ENCODE measurements around the gene FARP2.

FARP2 gene

DNA sequence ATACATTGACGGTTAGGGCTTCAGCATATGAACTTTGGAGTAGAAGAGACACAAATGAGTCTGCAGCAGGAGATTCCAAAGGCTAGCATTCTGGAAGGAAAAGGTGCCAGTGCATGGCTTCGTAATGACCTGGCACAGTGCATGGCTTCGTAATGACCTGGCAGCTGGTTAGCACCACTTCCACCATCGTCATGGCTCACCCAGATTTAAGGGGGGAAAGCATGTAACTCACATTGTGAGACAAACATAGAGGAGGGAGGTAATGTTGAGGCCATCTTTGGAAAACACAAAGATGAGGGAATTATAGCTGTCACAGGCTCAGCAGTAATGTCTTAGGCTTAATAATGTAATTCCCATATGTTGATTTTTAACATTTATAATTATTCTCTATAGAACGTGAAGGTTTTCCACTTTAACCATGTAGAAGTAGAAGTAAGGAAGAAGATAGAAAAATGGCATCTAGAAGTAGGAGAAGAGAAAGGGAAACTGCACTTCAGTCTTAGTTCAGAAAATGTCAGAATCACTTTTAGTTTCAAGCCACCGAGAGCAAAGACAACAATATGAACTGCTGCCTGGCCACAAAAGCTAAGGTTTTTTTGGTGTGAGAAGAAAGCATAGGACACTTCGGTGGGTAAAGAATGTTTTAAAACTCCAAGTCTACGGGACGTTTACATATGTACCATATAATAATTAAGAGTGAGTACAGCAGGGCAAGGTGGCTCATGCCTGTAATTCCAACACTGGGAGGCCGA lies 159.1 kb downstream of the FARP2 start:
- Histone ChIP-seq H3K4me3 (ENCODE audit: low read length) (no peak overlapping the region), H3K9ac (ENCODE audit: low read length) (no peak overlapping the region; the same call in 1 of the 2 replicates), H3K27me3 (ENCODE audit: low read depth, low read length) (no peaks in the 10 kb centered on the region), H3K4me1 (ENCODE audit: low read length) (peaks cover 22% of the 10 kb centered on the region), H3K79me2 (ENCODE audit: low read length) (no peaks in the 10 kb centered on the region), H4K20me1 (ENCODE audit: insufficient read depth, low read length) (no peaks in the 10 kb centered on the region), H3K27ac (ENCODE audit: low read length) (peak overlapping the region; percentile 35; the same call in 1 of the 2 replicates), H2AFZ (ENCODE audit: low read depth, low read length) (peak overlapping the region; percentile 73), H3K9me3 (ENCODE audit: insufficient read depth, low read length) (no peaks in the 10 kb centered on the region), H3K36me3 (replicated peaks; ENCODE audit: low read depth, low read length) (no peaks in the 10 kb centered on the region), H3K4me2 (ENCODE audit: low read length) (peak overlapping the region; percentile 46)
- TF ChIP-seq, protein P1, sequence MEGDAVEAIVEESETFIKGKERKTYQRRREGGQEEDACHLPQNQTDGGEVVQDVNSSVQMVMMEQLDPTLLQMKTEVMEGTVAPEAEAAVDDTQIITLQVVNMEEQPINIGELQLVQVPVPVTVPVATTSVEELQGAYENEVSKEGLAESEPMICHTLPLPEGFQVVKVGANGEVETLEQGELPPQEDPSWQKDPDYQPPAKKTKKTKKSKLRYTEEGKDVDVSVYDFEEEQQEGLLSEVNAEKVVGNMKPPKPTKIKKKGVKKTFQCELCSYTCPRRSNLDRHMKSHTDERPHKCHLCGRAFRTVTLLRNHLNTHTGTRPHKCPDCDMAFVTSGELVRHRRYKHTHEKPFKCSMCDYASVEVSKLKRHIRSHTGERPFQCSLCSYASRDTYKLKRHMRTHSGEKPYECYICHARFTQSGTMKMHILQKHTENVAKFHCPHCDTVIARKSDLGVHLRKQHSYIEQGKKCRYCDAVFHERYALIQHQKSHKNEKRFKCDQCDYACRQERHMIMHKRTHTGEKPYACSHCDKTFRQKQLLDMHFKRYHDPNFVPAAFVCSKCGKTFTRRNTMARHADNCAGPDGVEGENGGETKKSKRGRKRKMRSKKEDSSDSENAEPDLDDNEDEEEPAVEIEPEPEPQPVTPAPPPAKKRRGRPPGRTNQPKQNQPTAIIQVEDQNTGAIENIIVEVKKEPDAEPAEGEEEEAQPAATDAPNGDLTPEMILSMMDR (IDR thresholded peaks at IDR 0.05; ENCODE audit: low read depth, low read length): no peak
- TF ChIP-seq EZH2phosphoT487 (IDR thresholded peaks at IDR 0.05; ENCODE audit: low read depth): no peak

DNA sequence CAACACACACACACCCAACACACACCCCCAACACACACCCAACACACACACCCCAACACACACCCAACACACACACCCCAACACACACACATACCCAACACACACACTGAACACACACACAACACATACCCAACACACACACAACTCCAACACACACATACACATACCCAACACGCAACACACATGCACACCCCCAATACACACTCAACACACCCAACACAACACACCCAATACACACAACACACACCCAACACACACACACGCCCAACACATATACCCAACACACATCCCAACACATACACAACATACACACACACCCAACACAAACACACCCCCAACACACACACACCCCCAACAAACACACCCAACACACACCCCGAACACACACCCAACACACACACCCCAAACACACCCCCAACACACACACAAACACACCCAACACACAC lies 160.5 kb downstream of the FARP2 start:
- peak overlapping the region; percentile 46 for H3K4me2 ChIP-seq (ENCODE audit: low read length)
- no peak for TF ChIP-seq EZH2phosphoT487 (IDR thresholded peaks at IDR 0.05; ENCODE audit: low read depth)
- TF ChIP-seq, protein P1 (IDR thresholded peaks at IDR 0.05; ENCODE audit: low read depth, low read length): no peak
- 0 out of 2 replicates have a peak overlapping the region, but pooled peaks have one; percentile 30 for H2AFZ ChIP-seq (ENCODE audit: low read depth, low read length)
- H3K9me3 ChIP-seq (ENCODE audit: insufficient read depth, low read length): no peaks in the 10 kb centered on the region
- H3K9ac ChIP-seq (ENCODE audit: low read length): no peak overlapping the region
- no peaks in the 10 kb centered on the region for H3K36me3 ChIP-seq (replicated peaks; ENCODE audit: low read depth, low read length)
- no peak overlapping the region for H3K27ac ChIP-seq (ENCODE audit: low read length)
- H3K27me3 ChIP-seq (ENCODE audit: low read depth, low read length): no peaks in the 10 kb centered on the region
- no peak overlapping the region for H3K4me3 ChIP-seq (ENCODE audit: low read length)
- no peaks in the 10 kb centered on the region for H4K20me1 ChIP-seq (ENCODE audit: insufficient read depth, low read length)
- peaks cover 16% of the 10 kb centered on the region for H3K4me1 ChIP-seq (ENCODE audit: low read length)
- H3K79me2 ChIP-seq (ENCODE audit: low read length): no peaks in the 10 kb centered on the region

DNA sequence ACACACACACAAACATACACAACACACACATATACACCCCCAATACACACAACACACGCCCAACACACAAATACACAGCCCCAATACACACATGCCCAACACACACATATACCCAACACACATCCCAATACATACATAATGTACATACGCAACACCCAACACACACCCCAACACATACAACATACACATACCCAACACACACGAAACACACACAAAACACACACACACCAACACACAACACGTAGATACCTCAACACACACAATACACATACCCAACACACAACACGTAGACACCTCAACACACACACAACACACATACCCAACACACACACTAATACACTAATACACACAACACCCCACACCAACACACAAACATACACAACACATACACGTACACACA lies 161.2 kb downstream of the FARP2 start:
- Histone ChIP-seq H4K20me1 (ENCODE audit: insufficient read depth, low read length) (no peaks in the 10 kb centered on the region), H3K9me3 (ENCODE audit: insufficient read depth, low read length) (no peaks in the 10 kb centered on the region), H3K36me3 (replicated peaks; ENCODE audit: low read depth, low read length) (no peaks in the 10 kb centered on the region), H2AFZ (ENCODE audit: low read depth, low read length) (no peak overlapping the region), H3K79me2 (ENCODE audit: low read length) (no peaks in the 10 kb centered on the region), H3K4me2 (ENCODE audit: low read length) (no peak overlapping the region), H3K4me3 (ENCODE audit: low read length) (no peak overlapping the region), H3K27me3 (ENCODE audit: low read depth, low read length) (no peaks in the 10 kb centered on the region), H3K9ac (ENCODE audit: low read length) (no peak overlapping the region), H3K27ac (ENCODE audit: low read length) (no peak overlapping the region), H3K4me1 (ENCODE audit: low read length) (peaks cover 12% of the 10 kb centered on the region; the same call in 1 of the 2 replicates)
- TF ChIP-seq, protein P1 (IDR thresholded peaks at IDR 0.05; ENCODE audit: low read depth, low read length): no peak
- TF ChIP-seq EZH2phosphoT487 (IDR thresholded peaks at IDR 0.05; ENCODE audit: low read depth): no peak

DNA sequence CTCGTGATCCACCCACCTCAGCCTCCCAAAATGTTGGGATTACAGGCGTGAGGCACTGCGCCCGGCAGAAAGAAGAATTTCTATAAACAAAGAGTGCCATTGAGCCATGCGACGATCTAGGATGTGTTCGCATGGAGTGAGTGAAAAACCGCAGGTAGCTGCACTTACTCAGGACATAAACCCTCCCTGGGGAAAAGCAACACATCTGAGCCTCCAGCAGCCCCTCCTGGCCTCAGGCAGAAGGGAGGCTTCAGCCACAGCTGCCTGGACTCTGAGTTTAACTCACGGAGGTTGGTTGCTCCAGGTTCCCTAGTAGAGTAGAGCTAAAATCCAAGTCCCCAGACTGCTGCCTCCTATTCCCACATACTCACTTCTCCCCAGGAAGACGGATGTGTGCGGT lies 163.6 kb downstream of the FARP2 start:
- Histone ChIP-seq H3K4me1 (ENCODE audit: low read length) (peaks cover 12% of the 10 kb centered on the region; the same call in 1 of the 2 replicates), H3K4me3 (ENCODE audit: low read length) (no peak overlapping the region), H3K27ac (ENCODE audit: low read length) (no peak overlapping the region), H3K36me3 (replicated peaks; ENCODE audit: low read depth, low read length) (no peaks in the 10 kb centered on the region), H3K9me3 (ENCODE audit: insufficient read depth, low read length) (no peaks in the 10 kb centered on the region), H4K20me1 (ENCODE audit: insufficient read depth, low read length) (no peaks in the 10 kb centered on the region), H3K27me3 (ENCODE audit: low read depth, low read length) (no peaks in the 10 kb centered on the region), H3K79me2 (ENCODE audit: low read length) (no peaks in the 10 kb centered on the region), H3K9ac (ENCODE audit: low read length) (no peak overlapping the region), H3K4me2 (ENCODE audit: low read length) (no peak overlapping the region), H2AFZ (ENCODE audit: low read depth, low read length) (no peak overlapping the region)
- TF ChIP-seq, protein P1 (IDR thresholded peaks at IDR 0.05; ENCODE audit: low read depth, low read length): no peak
